Nephron (organoid): ENCODE measurements around the gene KRT82.
"Not testable (repeated sequence)": the region's sequence is repeated elsewhere in the genome, so short reads cannot be mapped to it uniquely, and the experiment has no call there.

Source experiments
- H3K27ac Mint-ChIP-seq, 3 experiments: 2 replicates each; pipeline ENCODE4 v1.8.0; 2020; ENCODE audit warnings: mixed read lengths in 3 of 3, mild to moderate bottlenecking in 2 of 3, moderate library complexity in 1 of 3
- H3K27me3 Mint-ChIP-seq: 2 replicates; pipeline ENCODE4 v1.8.0; 2021; ENCODE audit warnings: low read depth, mild to moderate bottlenecking, moderate library complexity, mixed read lengths
- H3K36me3 Mint-ChIP-seq: 2 replicates; pipeline ENCODE4 v1.8.0; 2020; ENCODE audit warnings: low read depth, mixed read lengths
- H3K4me1 Mint-ChIP-seq: 2 replicates; pipeline ENCODE4 v1.8.0; 2020; ENCODE audit warnings: mixed read lengths
- H3K4me3 Mint-ChIP-seq, 3 experiments: 2 replicates each; pipeline ENCODE4 v1.8.0; 2020; ENCODE audit warnings: mild to moderate bottlenecking in 3 of 3, mixed read lengths in 3 of 3, moderate library complexity in 2 of 3
- H3K9me3 Mint-ChIP-seq: 2 replicates; pipeline ENCODE4 v1.8.0; 2020; ENCODE audit warnings: mixed read lengths
- CTCF ChIP-seq, 3 experiments: fragments of 200-600 bp; sonication (generic); IDR thresholded peaks; one replicate each; pipeline ENCODE4 v1.5.0; 2021; ENCODE audit warnings: antibody characterized with exemption in 3 of 3; ENCODE audit not compliant: unreplicated experiment in 3 of 3

The KRT82 gene

GRCh38 chr12:52413782-52414345 is 7.7 kb upstream of the KRT82 start:
- Mint-ChIP-seq H3K27me3 (peaks cover 19% of the 10 kb centered on the region), H3K36me3 (no peaks in the 10 kb centered on the region), H3K27ac (no peak overlapping the region), H3K9me3 (no peaks in the 10 kb centered on the region), H3K4me3 (no peak overlapping the region), H3K4me1 (peaks cover 12% of the 10 kb centered on the region)
- TF ChIP-seq CTCF (IDR thresholded peaks at IDR 0.05; ENCODE audit: unreplicated experiment in 3 of 3): no peak

- Mint-ChIP-seq H3K27me3 (peaks cover 22% of the 10 kb centered on the region), H3K27ac (no peak overlapping the region), H3K9me3 (peaks cover 3% of the 10 kb centered on the region), H3K36me3 (no peaks in the 10 kb centered on the region), H3K4me1 (peaks cover 12% of the 10 kb centered on the region), H3K4me3 (no peak overlapping the region)
- no peak for TF ChIP-seq CTCF (IDR thresholded peaks at IDR 0.05; ENCODE audit: unreplicated experiment in 3 of 3)
Observed at GRCh38 chr12:52413202-52413601, 7.1 kb upstream of the KRT82 start.

GRCh38 chr12:52411815-52412214 is 5.7 kb upstream of the KRT82 start:
- Mint-ChIP-seq H3K27ac (no peak overlapping the region), H3K36me3 (no peaks in the 10 kb centered on the region), H3K9me3 (peaks cover 3% of the 10 kb centered on the region), H3K27me3 (peaks cover 23% of the 10 kb centered on the region), H3K4me1 (peaks cover 12% of the 10 kb centered on the region), H3K4me3 (no peak overlapping the region)
- TF ChIP-seq CTCF (IDR thresholded peaks at IDR 0.05; ENCODE audit: unreplicated experiment in 3 of 3): no peak

GRCh38 chr12:52410589-52411248 is 4.6 kb upstream of the KRT82 start:
- H3K4me1 Mint-ChIP-seq, H3K9me3 Mint-ChIP-seq, H3K36me3 Mint-ChIP-seq, H3K4me3 Mint-ChIP-seq: not testable (repeated sequence)
- Mint-ChIP-seq H3K27ac (peak overlapping the region in 1 of 3 experiments; percentile 31), H3K27me3 (peaks cover 23% of the 10 kb centered on the region)

GRCh38 chr12:52407918-52408317 is 1.8 kb upstream of the KRT82 start:
- H3K36me3 Mint-ChIP-seq: no peaks in the 10 kb centered on the region
- H3K4me3 Mint-ChIP-seq: no peak overlapping the region
- peaks cover 3% of the 10 kb centered on the region for H3K9me3 Mint-ChIP-seq
- no peak overlapping the region for H3K27ac Mint-ChIP-seq
- peaks cover 20% of the 10 kb centered on the region for H3K27me3 Mint-ChIP-seq
- H3K4me1 Mint-ChIP-seq: peaks cover 6% of the 10 kb centered on the region
- no peak for TF ChIP-seq CTCF (IDR thresholded peaks at IDR 0.05; ENCODE audit: unreplicated experiment in 3 of 3)

GRCh38 chr12:52404951-52405350 is 1.2 kb downstream of the KRT82 start:
- peaks cover 3% of the 10 kb centered on the region for H3K9me3 Mint-ChIP-seq
- H3K4me1 Mint-ChIP-seq: no peaks in the 10 kb centered on the region
- no peak overlapping the region for H3K27ac Mint-ChIP-seq
- H3K36me3 Mint-ChIP-seq: no peaks in the 10 kb centered on the region
- no peak for TF ChIP-seq CTCF (IDR thresholded peaks at IDR 0.05; ENCODE audit: unreplicated experiment in 3 of 3)
- H3K27me3 Mint-ChIP-seq: peaks cover 13% of the 10 kb centered on the region
- no peak overlapping the region for H3K4me3 Mint-ChIP-seq
